ENCODE data around the gene KPNA6. TPM values are rescaled to one million over a fixed set of nuclear protein-coding genes. Genes with fewer than 3 reads are reported as not detected.
"Not testable (repeated sequence)": the region's sequence is repeated elsewhere in the genome, so short reads cannot be mapped to it uniquely, and the experiment has no call there.

The KPNA6 gene
- total RNA-seq: 10 to 100 TPM; 47.1 to 70.7 (median 50.1) TPM
- long read RNA-seq, donor 1, full-length matches to known transcripts: 12 of 32 reads
- long read RNA-seq, donor 1, partial matches to known transcripts: 17 of 32 reads
- long read RNA-seq, donor 1, other reads (novel, unspliced or antisense): 3 of 32 reads
- long read RNA-seq, donor 2, full-length matches to known transcripts: 5 of 8 reads
- long read RNA-seq, donor 2, partial matches to known transcripts: 0 of 8 reads
- long read RNA-seq, donor 2, other reads (novel, unspliced or antisense): 3 of 8 reads

- H3K36me3 ChIP-seq (ENCODE audit: low read depth): no peaks in the 10 kb centered on the region
- ATAC-seq (peak; percentile 94), DNase-seq (peak; percentile 86 to 94 (median 89))
- H3K4me1 ChIP-seq (ENCODE audit: low read depth): peaks cover 25% of the 10 kb centered on the region
- TF ChIP-seq CTCF (IDR thresholded peaks at IDR 0.05): no peak
- H3K4me3 ChIP-seq: peak within 1 kb of the TSS; percentile 73
- intact Hi-C loops (cut with DNase I, micrococcal nuclease): no loop called here
- no peaks in the 10 kb centered on the region for H3K9me3 ChIP-seq
Observed at GRCh38 chr1:32107742-32108661, at the start of gene KPNA6. KPNA6 (plus strand) TSS chr1:32108056; CDS start chr1:32108131, 75 bp downstream.

- Histone ChIP-seq H3K4me3 (no peak overlapping the region), H3K36me3 (ENCODE audit: low read depth) (peaks cover 5% of the 10 kb centered on the region), H3K9me3 (no peaks in the 10 kb centered on the region), H3K4me1 (ENCODE audit: low read depth) (no peaks in the 10 kb centered on the region)
- intact Hi-C loops (cut with DNase I, micrococcal nuclease): no loop called here
- ATAC-seq (no peak), DNase-seq (no peak)
- no peak for TF ChIP-seq CTCF (IDR thresholded peaks at IDR 0.05)
Observed at GRCh38 chr1:32060914-32061313, 46.9 kb upstream of the KPNA6 start.

GRCh38 chr1:32062867-32063230 lies 45.0 kb upstream of the KPNA6 start:
- H3K36me3 ChIP-seq (ENCODE audit: low read depth): peaks cover 5% of the 10 kb centered on the region
- H3K9me3 ChIP-seq: no peaks in the 10 kb centered on the region
- ATAC-seq: no peak
- DNase-seq: no peak
- H3K4me3 ChIP-seq: no peak overlapping the region
- H3K4me1 ChIP-seq (ENCODE audit: low read depth): peaks cover 6% of the 10 kb centered on the region
- intact Hi-C loops (cut with DNase I, micrococcal nuclease): no loop called here
- no peak for TF ChIP-seq CTCF (IDR thresholded peaks at IDR 0.05)

GRCh38 chr1:32063261-32063681 lies 44.6 kb upstream of the KPNA6 start:
- no peak for TF ChIP-seq CTCF (IDR thresholded peaks at IDR 0.05)

GRCh38 chr1:32065613-32066488 lies 42.0 kb upstream of the KPNA6 start:
- ATAC-seq: peak; percentile 50
- intact Hi-C loops (cut with DNase I, micrococcal nuclease); H3K4me3 ChIP-seq; H3K4me1 ChIP-seq (ENCODE audit: low read depth); H3K36me3 ChIP-seq (ENCODE audit: low read depth); H3K9me3 ChIP-seq; DNase-seq: not testable (repeated sequence)

More at GRCh38 chr1:32063261-32063681, 44.6 kb upstream of the KPNA6 start:
- Histone ChIP-seq H3K9me3 (no peaks in the 10 kb centered on the region), H3K36me3 (ENCODE audit: low read depth) (peaks cover 5% of the 10 kb centered on the region), H3K4me1 (ENCODE audit: low read depth) (peaks cover 6% of the 10 kb centered on the region), H3K4me3 (no peak overlapping the region)
- peak; percentile 65 for ATAC-seq
- DNase-seq: no peak
- intact Hi-C loops (cut with DNase I, micrococcal nuclease): no loop called here
